ACHN (cell line): Measurements from ENCODE around the gene CDCP1.

ENCODE experiments used
- DNase-seq: peaks from one replicate; pipeline ENCODE4 v3.0.0-alpha.2; 2015
- in situ Hi-C: cut with HindIII; loops from 2 replicates; pipeline ENCODE4 v1.10.0; 2017; ENCODE audit warnings: low sequenced_read_pairs, low pct_ligation_motif_present, low pct_unique_long_range_greater_than_20kb

CDCP1 gene

DNA sequence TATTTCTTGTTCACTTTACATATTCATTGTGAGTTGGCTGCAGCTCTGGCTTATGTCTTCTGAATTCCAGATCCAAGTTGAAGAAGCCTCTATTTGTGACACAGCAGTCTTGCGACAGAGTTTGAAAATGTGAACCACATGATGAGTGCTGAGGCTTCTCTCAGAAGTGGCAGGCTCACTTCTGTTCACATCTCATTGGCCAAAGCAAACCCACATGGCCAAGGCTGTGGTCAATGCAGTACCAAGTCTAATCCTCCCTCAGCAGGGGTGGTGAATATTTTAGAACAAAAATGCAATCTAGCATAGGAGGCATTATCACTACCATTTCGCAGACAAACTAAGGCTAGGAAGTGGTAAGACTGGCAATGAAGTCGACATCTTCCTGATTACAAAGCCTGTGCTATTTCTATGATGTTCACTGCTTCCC is 45.2 kb downstream of the CDCP1 start:
- in situ Hi-C loops: no loop called here
- no peak for DNase-seq

DNA sequence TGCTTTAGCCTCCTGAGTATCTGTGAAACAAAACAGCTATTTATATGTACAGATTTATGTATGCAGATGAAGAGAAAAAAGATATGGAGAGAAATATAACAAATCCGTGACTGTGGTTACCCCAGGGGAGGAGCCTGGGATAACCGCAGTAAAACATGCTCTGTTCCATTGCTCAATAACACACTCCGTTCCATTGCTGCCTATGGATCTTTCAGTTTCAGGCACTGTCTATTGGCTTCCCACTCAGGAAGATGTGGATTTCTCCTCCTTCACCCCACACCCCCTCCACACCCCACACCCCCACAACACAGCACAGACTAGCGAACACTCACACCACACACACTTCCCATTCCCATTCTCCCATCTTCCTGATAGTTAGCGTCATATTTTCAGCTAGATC is 47.9 kb downstream of the CDCP1 start:
- no peak for DNase-seq
- in situ Hi-C loops: no loop called here

GRCh38 chr3:45097296-45097883 is 48.8 kb downstream of the CDCP1 start:
- DNase-seq: no peak
- in situ Hi-C loops: no loop called here

DNA sequence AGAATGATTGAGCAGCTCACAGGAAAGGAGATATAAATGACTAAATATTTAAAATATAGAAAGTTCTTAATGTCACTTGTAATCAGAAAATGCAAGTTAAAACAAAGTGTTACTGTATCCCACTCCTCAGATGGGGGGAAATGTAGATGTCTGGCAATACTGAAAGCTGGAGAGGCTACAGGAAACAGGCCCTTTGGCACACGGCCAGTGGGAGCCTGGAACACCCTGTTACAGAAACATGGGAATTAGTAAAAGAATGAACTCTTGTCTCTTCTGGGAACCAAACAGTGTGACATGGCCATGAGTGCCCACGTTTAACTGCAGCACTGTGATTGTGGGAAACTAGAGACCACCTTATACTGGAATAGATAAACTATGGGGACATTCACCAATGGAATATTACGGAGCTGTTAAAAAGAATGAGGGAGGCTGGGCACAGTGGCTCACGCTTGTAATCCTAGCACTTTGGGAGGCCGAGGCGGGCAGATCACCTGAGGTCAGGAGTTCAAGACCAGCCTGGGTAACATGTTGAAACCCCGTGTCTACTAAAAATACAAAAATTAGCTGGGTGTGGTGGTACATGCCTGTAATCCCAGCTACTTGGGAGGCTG is 50.2 kb downstream of the CDCP1 start:
- in situ Hi-C loops: no loop called here
- no peak for DNase-seq

GRCh38 chr3:45093176-45093575 is 53.0 kb downstream of the CDCP1 start:
- DNase-seq: no peak
- in situ Hi-C loops: no loop called here

- no peak for DNase-seq
Observed at GRCh38 chr3:45092132-45093031, 53.8 kb downstream of the CDCP1 start.

DNA sequence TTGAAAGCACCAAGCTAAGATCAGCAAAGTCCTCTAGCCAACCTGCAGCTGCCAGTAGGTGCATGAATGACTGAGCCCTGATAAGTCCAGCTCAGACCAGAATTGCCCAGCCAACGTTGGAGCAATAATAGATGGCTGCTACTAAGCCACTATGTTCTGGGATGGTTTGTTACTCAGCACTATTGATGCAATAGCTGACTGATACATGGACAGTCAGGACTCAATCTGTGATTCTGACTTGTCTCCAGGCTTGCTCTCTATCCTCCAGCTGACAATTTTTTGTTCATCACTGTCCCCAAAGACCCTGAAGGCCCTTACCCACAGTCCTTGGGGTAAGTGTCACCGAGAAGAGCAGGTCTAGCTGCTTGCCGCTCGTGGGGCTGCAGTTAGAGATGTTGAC is 55.3 kb downstream of the CDCP1 start:
- in situ Hi-C loops: no loop called here
- no peak for DNase-seq

More at GRCh38 chr3:45092132-45093031, 53.8 kb downstream of the CDCP1 start:
- in situ Hi-C loops: no loop called here

DNA sequence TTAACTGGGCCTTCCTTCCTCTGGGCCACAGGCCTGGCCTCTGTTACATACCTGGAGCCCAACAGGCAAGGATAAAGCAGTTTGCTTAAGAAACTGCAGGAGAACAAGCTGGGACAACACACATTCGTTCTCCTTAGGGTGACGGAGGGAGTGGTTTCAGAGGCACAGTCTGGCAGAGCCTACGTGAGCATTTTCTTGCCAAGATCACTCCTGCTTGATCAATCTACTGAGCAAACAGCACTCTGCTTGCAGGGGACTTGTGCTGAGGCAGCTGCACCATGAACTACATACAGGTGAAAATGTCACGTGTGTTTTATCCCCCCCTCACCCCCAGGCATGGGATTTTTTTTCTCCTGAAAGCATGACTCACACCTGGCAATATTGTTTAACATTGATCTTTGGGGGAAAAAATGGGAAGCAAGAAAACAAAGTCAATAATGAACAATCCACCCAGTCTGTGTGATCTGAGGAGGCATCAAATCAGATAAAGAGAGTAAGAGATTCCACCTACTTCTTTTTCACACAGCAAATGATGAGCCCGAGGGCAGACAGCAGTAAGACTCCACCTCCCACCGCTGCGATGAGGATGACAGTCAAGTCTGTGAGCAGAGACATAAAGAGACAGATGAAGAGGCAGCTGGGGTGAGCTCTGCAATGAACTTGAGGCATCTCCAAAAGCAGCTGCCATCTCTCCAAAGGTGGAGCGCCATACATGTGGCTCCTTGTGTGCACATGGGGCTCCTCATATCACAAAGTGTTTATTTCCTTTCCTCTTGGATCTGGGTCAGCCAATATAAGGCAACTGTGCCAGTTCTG is 57.4 kb downstream of the CDCP1 start:
- in situ Hi-C loops: no loop called here
- no peak for DNase-seq

GRCh38 chr3:45087155-45087554 is 59.0 kb downstream of the CDCP1 start:
- no peak for DNase-seq
- in situ Hi-C loops: no loop called here

GRCh38 chr3:45084820-45085816 is 61.1 kb downstream of the CDCP1 start:
- in situ Hi-C loops: no loop called here

GRCh38 chr3:45084361-45084760 is 61.8 kb downstream of the CDCP1 start:
- in situ Hi-C loops: no loop called here
- DNase-seq: no peak

More at GRCh38 chr3:45084820-45085816, 61.1 kb downstream of the CDCP1 start:
- peak; percentile 3 for DNase-seq

GRCh38 chr3:45083023-45083422 is 63.2 kb downstream of the CDCP1 start:
- in situ Hi-C loops: no loop called here
- DNase-seq: no peak

- no peak for DNase-seq
- in situ Hi-C loops: no loop called here
Observed at GRCh38 chr3:45082142-45082538, 64.0 kb downstream of the CDCP1 start.

- DNase-seq: no peak
- in situ Hi-C loops: no loop called here
Observed at GRCh38 chr3:45081506-45082141, 64.6 kb downstream of the CDCP1 start.

- DNase-seq: no peak
- in situ Hi-C loops: no loop called here
Observed at GRCh38 chr3:45080824-45081223, 65.4 kb downstream of the CDCP1 start.

GRCh38 chr3:45079715-45080114 is 66.5 kb downstream of the CDCP1 start:
- in situ Hi-C loops: no loop called here
- DNase-seq: no peak

DNA sequence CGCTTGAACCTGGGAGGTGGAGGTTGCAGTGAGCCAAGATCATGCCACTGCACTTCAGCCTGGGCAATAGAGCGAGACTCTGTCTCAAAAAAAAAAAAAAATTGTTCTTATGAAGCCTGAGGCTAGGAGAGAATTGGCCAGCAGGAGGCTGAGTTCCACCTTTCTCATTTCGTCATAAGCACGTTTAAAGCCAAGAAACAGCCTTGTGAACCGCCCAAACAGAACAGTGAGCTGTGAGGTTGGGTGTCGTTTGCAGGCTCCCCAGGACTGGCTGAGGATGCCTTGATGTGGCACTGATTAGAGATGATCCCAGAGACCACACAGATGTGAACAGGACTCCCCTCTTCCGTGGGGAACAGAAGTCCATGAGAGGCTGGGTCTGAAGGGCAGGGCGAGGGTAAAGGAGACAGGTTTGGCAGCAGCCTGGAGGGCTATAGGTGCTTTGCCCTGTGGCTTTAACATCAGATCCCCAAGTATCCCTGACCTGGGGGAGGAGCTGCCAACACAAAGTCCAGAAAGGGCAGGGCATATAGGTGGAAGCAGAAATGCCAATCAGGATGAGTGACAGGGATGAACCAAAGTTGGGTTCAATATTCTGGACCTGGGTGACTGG is 67.2 kb downstream of the CDCP1 start:
- in situ Hi-C loops: no loop called here
- DNase-seq: peak; percentile 23
